Measurements from ENCODE around the gene FXYD2. TPM values are rescaled to one million over a fixed set of nuclear protein-coding genes. Genes with fewer than 3 reads are reported as not detected.

Gene FXYD2
- total RNA-seq, 1 donor from 2014 or later, result not detected

DNA sequence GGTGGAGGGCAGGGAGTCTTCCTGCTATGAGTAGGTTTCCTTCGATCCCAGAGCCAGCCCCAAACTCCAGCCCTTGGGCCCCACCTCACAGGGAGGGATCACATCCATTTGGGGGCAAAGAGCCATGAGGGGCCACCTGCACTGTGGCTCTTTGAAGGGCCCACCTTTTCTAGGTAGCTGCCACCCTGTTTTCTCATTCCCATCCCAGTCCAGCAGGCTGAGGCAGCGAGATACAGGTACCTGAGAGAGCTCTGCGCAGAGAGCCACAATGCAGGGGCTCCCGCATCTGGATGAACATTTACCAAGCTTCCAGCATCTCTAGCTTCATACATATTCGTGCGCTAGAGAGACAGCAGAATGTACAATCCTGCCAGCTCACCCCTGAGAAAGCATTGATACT is 35.6 kb upstream of the FXYD2 start:
- H3K4me3 ChIP-seq (ENCODE audit: low read depth, low read length), result no peak overlapping the region
- H3K27me3 ChIP-seq (ENCODE audit: control insufficient read depth, insufficient read depth, low read length), result no peaks in the 10 kb centered on the region
- TF ChIP-seq, protein P1, sequence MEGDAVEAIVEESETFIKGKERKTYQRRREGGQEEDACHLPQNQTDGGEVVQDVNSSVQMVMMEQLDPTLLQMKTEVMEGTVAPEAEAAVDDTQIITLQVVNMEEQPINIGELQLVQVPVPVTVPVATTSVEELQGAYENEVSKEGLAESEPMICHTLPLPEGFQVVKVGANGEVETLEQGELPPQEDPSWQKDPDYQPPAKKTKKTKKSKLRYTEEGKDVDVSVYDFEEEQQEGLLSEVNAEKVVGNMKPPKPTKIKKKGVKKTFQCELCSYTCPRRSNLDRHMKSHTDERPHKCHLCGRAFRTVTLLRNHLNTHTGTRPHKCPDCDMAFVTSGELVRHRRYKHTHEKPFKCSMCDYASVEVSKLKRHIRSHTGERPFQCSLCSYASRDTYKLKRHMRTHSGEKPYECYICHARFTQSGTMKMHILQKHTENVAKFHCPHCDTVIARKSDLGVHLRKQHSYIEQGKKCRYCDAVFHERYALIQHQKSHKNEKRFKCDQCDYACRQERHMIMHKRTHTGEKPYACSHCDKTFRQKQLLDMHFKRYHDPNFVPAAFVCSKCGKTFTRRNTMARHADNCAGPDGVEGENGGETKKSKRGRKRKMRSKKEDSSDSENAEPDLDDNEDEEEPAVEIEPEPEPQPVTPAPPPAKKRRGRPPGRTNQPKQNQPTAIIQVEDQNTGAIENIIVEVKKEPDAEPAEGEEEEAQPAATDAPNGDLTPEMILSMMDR (IDR thresholded peaks at IDR 0.05; ENCODE audit: insufficient read depth, low read length, severe bottlenecking), result no peak
- DNase-seq (ENCODE audit: low read depth) (no peak), FAIRE-seq (no peak)
- H3K36me3 ChIP-seq (ENCODE audit: control insufficient read depth, insufficient read depth, low read length), result no peaks in the 10 kb centered on the region

DNA sequence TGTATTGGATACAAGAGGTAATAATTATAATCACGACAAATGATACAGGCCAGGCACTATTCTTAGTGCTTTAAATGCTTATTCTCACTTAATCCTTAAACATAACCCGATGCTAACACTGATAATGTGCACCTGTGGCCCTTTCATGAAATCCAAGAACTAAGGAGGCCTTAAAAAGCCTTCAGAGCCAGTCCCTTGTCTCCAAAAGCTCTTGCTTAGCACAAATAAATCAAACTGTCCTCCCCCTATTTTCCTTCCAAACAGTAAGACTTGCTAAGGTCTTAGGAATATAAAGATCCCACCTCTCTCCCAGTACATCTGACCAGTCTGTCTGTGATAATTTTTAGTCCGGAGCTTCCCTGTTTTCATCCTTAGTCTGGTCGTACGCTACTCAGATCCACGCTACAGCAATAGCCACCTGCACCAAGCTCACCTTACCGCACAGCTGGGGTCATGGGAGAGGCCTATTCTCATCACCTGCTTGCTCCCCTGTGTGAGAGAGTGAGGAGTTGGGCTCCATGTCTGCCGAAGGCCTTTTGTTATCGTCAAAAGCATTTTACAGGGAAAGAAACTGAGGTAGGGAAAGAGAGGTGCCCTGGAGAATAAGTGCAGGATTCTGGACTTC is 35.1 kb upstream of the FXYD2 start:
- DNase-seq (ENCODE audit: low read depth), result no peak
- FAIRE-seq, result no peak
- TF ChIP-seq, protein P1 (IDR thresholded peaks at IDR 0.05; ENCODE audit: insufficient read depth, low read length, severe bottlenecking), result no peak
- H3K27me3 ChIP-seq (ENCODE audit: control insufficient read depth, insufficient read depth, low read length), result no peaks in the 10 kb centered on the region
- no peak overlapping the region for H3K4me3 ChIP-seq (ENCODE audit: low read depth, low read length)
- no peaks in the 10 kb centered on the region for H3K36me3 ChIP-seq (ENCODE audit: control insufficient read depth, insufficient read depth, low read length)

DNA sequence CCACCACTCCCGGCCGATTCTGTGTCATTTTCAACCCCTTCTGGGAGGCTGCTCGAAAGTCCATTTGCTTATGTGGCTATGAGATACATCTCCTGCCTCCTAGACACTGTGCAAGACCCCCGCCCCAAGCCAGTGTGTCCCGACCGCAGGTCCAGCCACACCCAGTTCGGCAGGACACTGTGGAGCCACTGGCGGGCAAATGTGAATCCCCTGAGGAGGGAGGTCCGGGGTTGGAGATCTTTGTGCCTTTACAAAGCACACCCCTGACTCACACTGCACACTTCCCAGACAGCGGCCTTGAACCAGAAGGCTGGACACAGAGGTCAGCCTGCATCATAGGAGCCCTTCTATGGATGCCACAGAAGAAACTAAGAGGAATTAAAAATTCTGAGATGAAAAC is 34.5 kb upstream of the FXYD2 start:
- H3K27me3 ChIP-seq (ENCODE audit: control insufficient read depth, insufficient read depth, low read length), result no peaks in the 10 kb centered on the region
- TF ChIP-seq, protein P1 (IDR thresholded peaks at IDR 0.05; ENCODE audit: insufficient read depth, low read length, severe bottlenecking), result no peak
- DNase-seq (ENCODE audit: low read depth) (no peak), FAIRE-seq (no peak)
- H3K36me3 ChIP-seq (ENCODE audit: control insufficient read depth, insufficient read depth, low read length), result no peaks in the 10 kb centered on the region
- no peak overlapping the region for H3K4me3 ChIP-seq (ENCODE audit: low read depth, low read length)

DNA sequence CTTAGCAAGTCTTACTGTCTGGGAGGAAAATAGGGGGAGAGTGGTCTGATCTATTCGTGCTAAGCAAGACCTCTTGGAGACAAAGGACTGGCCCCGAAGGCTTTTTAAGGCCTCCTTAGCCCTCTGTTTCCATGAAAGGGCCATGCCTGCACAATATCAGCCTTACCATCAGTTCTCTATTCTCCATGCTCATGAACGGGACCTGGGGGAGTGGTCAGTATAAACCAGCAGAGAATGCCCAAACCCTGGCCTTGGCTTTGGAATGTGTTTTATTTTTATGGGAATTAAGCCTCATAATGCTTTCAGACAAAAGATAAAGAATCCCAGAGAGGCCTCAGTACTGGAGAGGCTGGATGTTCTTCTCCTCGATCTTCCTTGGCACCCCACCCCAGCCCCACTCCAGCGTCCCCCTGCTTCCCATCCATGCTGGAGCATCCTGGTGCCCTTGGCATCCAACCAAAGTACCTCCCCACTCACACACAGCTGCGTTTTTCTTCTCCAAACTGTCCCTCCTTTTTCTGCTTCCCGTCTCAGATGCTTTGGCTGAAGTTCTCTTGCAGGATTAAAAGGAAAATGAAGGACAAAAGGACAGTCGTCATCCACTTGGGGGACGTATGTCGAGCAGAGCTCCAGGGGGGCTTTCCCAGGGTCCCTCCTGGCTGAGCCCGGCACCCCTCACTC is 33.3 kb upstream of the FXYD2 start:
- H3K27me3 ChIP-seq (ENCODE audit: control insufficient read depth, insufficient read depth, low read length), result no peaks in the 10 kb centered on the region
- TF ChIP-seq, protein P1 (IDR thresholded peaks at IDR 0.05; ENCODE audit: insufficient read depth, low read length, severe bottlenecking), result no peak
- no peak overlapping the region for H3K4me3 ChIP-seq (ENCODE audit: low read depth, low read length)
- DNase-seq (ENCODE audit: low read depth), result no peak
- no peak for FAIRE-seq
- H3K36me3 ChIP-seq (ENCODE audit: control insufficient read depth, insufficient read depth, low read length), result no peaks in the 10 kb centered on the region

DNA sequence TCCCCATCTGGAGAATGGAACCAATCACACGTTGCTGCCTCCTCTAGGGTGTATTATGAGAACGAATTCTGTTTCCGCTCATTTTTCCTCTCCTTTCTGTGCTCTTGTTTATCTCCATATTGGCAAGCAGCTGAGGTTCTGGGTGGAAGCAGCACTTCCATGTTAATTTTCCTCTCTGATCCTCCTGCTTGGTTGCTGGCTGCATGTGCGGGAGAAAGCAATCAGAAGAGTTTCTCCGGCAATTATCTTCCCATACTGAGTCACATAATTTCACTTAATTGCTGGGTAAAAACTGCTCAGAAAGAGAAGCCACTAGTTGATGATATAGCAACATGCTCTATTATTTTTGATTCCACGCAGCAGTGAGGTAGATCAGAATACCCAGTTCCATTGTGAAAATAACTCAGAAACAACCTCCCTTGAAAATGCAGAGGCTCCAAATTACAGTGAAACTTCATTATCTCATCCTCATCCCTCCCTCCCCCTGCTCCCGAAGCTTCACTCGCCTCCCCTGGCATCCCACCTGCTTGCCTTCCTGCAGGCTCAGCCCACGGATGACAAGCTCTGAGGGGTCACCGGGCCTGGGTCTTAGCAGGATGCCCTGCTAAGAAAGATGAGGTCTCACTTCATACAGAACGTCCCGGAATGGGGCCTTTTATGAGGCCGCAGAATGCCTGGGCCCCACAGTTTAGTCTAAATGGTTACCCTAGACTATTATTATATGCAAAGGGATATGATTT is 31.5 kb upstream of the FXYD2 start:
- no peaks in the 10 kb centered on the region for H3K27me3 ChIP-seq (ENCODE audit: control insufficient read depth, insufficient read depth, low read length)
- DNase-seq (ENCODE audit: low read depth) (no peak), FAIRE-seq (no peak)

More for the DNA sequence above, 31.5 kb upstream of the FXYD2 start:
- Histone ChIP-seq H3K36me3 (ENCODE audit: control insufficient read depth, insufficient read depth, low read length) (no peaks in the 10 kb centered on the region), H3K4me3 (ENCODE audit: low read depth, low read length) (no peak overlapping the region)
- TF ChIP-seq, protein P1 (IDR thresholded peaks at IDR 0.05; ENCODE audit: insufficient read depth, low read length, severe bottlenecking), result no peak
